HG03135 (cell line): ENCODE data around the gene TEX19.
"Not testable (repeated sequence)": the region's sequence is repeated elsewhere in the genome, so short reads cannot be mapped to it uniquely, and the experiment has no call there.

Experiments used
- ATAC-seq: cut with Tn5 transposase; IDR thresholded peaks from one replicate; pipeline ENCODE4 v1.9.1; 2021; ENCODE audit warnings: mild to moderate bottlenecking, moderate library complexity; ENCODE audit not compliant: unreplicated experiment

Gene TEX19

DNA sequence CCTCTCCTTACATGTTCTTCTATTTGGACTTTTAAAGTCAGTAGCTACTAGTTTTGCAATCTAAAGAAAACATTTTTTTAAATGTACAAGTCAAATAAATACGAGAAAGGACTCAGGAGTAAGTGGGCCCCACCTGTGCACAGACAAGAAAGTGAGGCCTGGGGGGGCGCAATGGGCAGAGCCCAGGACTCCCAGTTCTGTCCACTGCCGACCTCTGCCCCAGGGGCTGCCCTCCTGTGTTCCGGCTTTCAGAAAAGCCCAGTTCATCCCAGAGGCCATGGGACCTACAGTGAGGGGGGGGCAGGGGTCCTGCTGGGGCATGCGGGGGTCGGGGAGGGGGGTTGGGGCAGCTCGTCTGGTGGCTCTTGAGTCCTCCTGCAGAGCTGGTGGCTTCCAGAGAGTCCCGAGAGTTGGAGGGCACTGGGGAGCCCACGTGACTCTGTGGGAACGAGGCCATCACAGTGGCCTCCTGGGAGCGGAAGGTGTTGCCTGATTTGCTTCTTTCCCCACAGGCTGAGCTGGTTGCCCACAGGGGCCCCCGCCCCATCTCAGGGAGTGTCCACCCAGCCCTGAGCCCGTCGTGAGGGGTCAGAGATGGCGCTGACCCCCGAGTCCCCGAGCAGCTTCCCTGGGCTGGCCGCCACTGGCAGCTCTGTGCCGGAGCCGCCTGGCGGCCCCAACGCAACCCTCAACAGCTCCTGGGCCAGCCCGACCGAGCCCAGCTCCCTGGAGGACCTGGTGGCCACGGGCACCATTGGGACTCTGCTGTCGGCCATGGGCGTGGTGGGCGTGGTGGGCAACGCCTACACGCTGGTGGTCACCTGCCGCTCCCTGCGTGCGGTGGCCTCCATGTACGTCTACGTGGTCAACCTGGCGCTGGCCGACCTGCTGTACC lies 14.9 kb downstream of the TEX19 start:
- ATAC-seq = no peak

DNA sequence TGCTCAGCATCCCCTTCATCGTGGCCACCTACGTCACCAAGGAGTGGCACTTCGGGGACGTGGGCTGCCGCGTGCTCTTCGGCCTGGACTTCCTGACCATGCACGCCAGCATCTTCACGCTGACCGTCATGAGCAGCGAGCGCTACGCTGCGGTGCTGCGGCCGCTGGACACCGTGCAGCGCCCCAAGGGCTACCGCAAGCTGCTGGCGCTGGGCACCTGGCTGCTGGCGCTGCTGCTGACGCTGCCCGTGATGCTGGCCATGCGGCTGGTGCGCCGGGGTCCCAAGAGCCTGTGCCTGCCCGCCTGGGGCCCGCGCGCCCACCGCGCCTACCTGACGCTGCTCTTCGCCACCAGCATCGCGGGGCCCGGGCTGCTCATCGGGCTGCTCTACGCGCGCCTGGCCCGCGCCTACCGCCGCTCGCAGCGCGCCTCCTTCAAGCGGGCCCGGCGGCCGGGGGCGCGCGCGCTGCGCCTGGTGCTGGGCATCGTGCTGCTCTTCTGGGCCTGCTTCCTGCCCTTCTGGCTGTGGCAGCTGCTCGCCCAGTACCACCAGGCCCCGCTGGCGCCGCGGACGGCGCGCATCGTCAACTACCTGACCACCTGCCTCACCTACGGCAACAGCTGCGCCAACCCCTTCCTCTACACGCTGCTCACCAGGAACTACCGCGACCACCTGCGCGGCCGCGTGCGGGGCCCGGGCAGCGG lies 15.7 kb downstream of the TEX19 start:
- ATAC-seq = no peak

DNA sequence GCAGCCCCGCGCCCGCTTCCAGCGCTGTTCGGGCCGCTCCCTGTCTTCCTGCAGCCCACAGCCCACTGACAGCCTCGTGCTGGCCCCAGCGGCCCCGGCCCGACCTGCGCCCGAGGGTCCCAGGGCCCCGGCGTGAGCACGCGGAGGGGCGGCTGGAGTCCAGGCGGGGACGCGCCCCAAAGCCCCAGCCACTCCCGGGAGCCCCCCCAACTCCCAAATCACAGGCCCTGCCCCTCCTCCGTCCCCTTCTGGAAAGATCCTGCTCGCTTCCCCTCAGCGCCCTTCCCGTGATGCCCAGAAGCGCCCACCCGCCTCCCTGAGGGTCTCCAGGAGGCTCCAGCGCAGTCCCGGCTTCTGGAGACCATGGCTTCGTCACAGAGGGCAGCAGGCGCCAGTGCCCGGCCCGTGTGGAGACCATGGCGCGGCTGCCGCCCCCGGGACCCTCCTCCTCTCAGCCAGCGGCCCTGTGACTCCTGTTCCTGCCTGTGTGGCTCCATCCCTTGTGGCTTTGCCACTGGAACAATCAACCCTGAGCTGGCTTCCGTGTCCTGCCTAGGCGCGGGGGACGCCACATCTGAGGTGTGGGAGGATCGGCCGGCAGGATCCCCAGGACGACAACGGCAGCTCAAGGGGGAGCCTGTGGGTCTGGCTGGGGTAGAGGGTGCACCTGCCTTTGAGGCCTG lies 16.5 kb downstream of the TEX19 start:
- ATAC-seq = no peak

DNA sequence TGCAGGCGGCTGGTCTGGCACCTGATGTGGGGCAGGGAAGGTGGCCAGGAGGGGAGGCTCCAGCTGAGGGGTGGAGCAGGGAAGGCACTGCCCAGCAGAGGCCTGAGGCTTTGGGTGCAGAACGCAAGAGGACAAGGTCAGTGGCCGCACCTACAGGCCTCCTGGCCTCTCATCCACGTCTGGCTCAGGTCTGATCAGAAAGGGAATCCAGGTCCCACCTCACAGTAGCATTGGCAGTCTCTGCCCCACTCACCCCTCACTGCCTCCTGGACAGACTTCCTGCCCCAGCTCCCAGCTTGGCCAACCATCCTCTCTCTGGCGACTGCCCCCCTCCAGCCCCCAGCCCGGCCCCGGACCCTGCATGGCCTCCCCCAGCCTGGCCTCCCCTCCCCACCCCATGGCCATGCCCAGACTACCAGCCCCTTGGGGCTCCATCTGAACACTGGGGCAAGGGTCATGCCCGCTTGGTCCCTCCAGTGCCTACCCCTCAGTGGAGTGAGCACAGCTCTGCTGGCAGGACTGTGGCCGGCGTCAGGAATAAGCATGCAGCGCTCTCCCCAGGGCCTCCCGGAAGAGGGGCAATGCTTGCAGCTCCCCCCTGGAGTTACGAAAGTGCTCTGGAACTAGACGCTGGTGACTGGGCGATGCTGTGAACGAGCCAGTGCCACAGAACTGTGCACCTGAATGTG lies 17.1 kb downstream of the TEX19 start:
- no peak for ATAC-seq

DNA sequence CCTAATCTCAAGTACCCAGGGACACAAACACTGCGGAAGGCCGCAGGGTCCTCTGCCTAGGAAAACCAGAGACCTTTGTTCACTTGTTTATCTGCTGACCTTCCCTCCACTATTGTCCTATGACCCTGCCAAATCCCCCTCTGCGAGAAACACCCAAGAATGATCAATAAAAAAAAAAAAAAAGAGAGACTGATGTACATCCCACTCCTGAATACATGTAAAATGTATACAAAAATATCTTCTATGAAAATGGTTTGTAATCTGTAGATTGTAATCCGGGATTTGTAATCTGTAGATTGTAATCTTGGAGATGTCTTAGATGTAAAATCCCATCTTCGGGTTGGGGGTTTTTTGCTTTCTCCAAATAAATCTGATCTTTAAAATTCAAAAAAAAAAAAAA lies 18.2 kb downstream of the TEX19 start:
- not testable (repeated sequence) for ATAC-seq

DNA sequence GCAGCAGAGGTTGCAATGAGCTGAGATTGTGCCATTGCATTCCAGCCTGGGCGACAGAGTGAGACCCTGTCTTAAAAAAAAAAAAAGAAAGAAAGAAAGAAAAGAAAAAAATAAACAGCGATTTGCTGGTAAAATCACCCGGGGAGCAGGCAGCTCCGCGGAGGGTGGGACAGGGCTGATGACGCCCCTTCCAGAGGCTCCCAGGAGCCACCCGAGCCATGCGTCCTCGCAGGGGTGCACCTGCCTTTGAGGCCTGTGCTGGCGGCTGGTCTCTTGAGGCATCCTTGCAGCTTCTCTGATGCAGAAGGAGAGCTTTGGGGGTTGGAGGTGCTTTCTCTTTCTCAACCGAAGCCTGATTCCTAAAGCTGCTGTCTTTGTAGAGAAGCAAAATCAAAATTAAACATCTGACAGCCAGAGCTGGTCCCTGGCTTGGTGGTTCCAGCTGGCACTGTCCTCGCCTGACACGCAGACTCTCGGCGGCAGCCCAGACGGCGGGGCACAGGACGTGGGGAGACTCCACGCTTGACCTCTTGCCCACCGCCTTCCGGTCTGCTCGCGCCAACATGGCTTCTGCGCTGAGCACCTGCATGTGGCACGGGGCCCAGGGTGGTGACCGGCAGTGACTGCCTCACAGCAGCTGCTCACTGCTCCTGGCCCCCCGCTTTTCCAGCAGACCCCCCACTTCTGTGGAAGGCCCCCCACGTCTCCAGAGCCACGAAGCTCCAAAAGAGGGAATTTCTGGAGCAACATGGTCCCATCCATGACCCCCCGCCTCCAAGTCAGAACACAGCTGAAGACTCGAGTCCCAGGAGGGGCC lies 19.1 kb downstream of the TEX19 start:
- no peak for ATAC-seq

DNA sequence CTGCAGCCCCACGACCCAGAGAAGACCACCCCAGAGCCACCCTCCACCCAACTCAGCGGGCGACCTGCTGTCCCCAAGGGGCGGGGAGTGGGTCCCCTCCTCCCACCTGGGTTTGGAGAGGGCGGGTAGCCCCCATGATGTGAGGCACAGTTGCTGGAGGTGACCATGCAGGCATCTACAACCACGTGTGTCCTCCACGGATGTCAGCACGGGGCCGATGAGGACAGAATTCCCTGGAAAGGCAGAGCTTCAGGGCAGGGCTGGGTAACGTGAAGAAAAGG lies 19.6 kb downstream of the TEX19 start:
- ATAC-seq = no peak

DNA sequence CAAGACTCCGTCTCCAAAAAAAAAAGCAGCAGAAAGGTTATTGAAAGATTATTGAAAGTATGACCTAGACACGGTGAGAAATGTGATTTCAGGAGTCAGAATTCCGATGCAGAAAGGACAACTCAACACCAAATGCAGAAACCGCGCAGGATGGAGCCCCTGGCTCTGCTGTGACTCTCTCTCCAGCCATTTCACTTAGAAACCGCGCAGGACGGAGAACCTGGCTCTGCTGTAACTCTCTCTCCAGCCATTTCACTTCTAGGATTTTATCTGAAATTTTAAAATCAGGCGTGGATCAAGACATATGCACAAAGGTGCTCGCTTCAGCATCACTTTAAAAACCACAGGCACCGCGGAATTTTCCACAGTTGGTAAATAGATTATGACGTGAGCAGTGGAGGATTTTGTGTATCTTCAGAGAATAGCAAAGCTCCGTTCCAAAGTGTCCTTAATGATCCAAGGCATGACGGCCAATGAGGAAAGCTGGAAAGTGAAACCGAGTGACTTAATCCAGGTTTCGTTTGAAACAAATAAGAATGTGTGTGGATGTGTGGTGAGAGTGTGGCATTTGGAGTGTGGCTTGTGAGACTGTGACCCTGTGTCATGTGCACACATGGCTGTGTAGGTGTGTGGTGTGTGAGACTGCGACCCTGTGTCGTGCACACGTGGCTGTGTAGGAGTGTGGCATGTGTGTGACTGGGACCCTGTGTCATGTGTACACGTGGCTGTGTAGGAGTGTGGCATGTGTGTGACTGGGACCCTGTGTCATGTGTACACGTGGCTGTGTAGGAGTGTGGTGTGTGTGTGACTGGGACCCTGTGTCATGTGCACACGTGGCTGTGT lies 22.0 kb downstream of the TEX19 start:
- no peak for ATAC-seq

DNA sequence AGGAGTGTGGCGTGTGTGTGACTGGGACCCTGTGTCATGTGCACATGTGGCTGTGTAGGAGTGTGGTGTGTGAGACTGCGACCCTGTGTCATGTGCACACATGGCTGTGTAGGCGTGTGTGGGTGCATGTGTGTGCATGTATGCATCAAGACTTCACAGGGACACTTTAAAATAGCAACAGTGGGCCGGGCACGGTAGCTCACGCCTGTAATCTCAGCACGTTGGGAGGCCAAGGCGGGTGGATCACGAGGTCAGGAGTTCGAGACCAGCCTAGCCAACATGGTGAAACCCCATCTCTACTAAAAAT lies 22.6 kb downstream of the TEX19 start:
- not testable (repeated sequence) for ATAC-seq

DNA sequence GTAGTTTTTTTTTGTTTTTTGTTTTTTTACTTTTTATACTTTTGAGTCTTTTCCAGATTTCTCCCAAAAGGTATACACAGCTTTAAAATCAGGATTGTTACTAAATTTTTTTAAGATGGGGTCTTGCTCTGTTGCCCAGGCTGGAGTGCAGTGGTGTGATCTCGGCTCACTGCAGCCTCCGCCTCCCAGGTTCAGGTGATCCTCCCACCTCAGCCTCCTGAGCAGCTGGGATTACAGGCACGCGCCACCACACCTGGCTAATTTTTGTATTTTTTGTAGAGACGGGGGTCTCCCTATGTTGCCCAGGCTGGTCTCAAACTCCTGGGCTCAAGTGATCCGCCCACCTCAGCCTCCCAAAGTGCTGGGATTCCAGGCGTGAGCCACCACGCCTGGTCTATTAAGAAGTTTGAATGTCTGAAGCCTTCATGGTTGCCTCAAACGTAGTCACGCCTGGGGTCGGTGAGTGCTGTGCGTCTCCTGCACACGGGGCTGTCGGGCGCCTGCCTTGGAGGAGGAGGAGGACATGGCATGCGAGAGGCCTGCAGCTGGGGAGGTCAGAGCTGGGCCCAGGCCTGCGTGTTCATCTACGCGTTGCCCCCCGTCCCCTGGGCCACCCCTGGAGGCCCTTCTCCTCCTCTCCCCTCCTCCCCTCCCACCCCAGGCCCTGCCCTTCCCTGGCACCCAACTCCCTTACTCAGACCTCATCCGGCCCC lies 23.3 kb downstream of the TEX19 start:
- not testable (repeated sequence) for ATAC-seq

DNA sequence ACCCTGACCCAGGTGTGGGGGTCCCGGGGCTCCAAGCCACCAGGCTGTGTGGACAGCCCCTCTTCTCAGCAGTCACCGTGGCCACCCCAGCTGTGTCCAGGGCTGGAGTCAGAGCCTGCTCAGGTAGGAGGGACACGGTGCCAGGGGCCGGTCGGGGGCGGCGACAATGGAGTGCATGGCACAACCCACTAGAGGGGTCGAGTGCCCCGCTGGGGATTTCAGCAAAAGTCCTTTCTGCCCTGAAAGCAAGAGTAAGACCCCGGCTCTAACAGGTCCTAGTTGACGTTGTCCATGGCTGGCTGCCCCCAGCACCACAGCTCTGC lies 23.8 kb downstream of the TEX19 start:
- no peak for ATAC-seq

DNA sequence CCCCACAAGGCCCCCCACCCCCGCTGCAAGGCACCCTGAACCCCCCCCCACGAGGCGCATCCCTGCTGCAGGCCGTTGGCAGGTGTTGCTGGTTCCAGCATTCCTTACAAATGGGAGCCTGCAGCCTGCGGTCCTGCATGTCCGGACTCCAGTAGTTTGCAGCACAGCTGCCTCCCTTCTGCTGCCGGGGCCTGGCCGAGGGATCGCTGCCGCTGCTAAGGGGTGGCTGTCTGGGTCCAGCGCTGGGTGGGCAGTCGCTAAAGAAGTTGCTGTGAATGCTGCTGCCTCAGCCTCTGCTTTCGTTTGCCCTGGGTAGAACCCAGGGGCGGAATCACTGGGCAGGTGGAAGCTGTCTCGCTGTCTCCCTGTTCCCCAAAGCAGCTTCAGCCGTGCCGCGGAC lies 24.4 kb downstream of the TEX19 start:
- no peak for ATAC-seq

DNA sequence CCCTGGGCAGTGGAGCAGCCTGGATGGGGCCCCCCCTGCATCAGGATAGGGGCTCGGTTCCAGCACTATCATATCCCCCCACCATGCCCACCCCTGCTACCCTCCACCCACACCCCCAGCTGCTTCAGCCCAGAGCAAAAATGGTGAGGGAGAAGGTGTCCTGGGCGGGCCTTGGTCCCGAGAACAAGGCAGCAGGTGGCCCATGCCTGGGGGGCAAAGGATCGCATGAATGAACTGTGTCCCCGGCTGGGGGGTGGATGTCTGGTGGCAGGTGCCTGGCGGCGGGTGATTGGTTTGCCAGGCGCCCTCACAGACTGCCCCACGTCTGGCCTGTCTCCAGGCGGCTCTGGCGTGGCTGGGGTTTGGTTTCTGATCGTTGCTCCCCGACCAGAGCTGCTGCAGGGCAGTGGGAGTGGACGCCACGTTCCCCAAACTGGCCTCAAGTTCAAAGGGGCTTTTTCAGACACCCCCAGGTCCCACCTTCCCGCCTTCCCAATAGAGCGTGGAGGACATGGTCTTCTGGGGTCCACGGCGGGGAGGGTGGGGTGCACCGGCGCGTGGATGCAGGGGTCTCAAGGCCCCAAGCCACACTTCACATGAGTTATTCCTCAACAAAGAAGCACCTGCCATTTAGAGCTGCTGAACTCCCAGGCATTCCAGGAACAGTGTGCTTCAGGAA lies 25.1 kb downstream of the TEX19 start:
- no peak for ATAC-seq

DNA sequence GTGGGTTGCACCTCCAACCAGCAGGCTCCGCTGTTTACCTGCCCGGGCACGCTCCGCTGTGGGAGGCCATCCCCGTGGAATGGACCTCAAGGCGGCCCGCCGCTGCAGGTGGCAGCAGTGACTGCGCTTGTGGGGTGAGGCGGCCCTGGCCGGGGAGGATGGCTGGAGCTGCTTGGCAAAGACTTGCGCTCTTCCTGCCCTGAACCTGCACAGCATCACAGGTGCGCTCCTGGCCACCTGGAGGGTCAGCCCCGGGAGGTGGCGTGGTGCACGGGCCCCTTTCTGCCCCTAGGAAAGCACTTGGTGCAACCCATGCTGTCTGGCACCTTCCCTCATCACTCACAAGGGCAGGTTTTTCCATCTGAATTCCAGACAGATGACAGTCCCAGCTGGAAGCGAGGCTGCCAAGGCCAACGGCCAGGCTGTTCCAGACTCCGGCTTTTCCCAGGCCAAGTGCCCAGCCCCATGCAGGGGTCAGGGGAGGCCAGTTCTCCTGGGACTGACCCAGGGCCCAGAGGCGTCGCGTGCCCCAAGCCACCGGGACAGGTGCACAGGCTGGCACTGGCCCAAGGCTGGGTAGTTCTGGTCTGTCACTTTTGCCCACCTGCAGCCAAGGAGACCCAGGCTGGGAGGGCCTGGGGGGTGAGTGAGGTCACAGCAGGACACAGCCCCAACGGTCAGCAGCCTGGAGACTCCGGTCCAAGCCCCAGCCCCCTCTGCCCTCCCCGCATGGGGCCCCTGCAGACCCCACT lies 25.9 kb downstream of the TEX19 start:
- ATAC-seq = no peak

DNA sequence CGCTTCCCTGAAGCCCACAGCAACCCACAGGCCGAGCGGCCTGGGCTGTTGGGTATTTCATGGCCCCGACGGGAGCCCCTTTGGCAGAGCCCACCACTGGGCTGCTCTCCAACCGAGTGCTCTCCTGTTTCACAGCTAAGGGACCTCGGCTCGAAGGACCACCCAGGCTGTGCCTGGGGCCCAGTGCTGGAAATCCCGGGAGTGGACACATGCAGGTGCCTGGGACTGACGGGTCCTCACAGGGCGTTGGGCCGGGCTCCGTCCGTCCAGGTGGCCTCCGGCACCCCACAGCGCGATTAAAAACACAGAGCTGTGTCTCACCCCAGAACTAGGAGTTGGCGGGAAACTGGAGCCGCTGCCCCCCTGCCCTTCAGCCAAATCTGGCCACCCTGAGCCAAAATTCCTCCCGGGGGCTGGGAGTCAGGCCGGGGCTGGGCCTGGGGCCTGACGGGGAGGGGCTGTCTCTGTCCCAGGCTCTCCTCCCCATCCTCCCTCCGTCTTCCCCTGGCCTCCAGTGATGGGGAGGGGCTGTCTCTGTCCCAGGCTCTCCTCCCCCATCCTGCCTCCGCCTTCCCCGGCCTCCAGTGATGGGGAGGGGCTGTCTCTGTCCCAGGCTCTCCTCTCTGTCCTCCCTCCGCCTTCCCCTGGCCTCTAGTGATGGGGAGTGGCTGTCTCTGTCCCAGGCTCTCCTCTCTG lies 26.7 kb downstream of the TEX19 start:
- ATAC-seq = no peak

DNA sequence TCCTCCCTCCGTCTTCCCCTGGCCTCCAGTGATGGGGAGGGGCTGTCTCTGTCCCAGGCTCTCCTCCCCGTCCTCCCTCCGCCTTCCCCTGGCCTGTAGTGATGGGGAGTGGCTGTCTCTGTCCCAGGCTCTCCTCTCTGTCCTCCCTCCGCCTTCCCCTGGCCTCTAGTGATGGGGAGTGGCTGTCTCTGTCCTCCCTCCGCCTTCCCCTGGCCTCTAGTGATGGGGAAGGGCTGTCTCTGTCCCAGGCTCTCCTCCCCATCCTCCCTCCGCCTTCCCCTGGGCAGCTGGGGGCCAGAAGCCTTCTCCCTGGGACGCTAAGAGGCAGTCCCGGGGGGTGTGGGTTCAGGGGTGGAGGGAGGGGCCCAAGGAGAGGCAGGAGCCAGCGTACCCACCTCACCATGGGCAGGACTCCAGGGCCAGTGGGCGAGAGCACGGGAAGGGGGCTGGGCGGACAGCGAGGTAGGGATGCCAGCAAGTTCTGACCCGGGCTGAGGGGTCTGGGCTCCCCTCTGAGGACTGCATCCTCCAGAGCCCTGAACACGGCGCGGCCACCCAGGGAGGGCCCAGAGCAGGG lies 27.3 kb downstream of the TEX19 start:
- ATAC-seq = no peak
